RPMI7951 (cell line): ENCODE measurements around the gene TTC9C. TPM values are rescaled to one million over a fixed set of nuclear protein-coding genes. Genes with fewer than 3 reads are reported as not detected.
"Not testable (repeated sequence)": the region's sequence is repeated elsewhere in the genome, so short reads cannot be mapped to it uniquely, and the experiment has no call there.

Source experiments
- DNase-seq: peaks from one replicate; pipeline ENCODE4 v3.0.0-alpha.2; 2012; ENCODE audit warnings: low read depth
- total RNA-seq: library from RNA; depleted of rRNA; stranded (reverse); fragments of >200 nt; shearing (Covaris generic); gene quantifications from 2 replicates; pipeline ENCODE4 v1.2.3, GENCODE V29; 2014

The TTC9C gene
- total RNA-seq, 1 experiment from 2014 or later: 68.4 TPM

DNA sequence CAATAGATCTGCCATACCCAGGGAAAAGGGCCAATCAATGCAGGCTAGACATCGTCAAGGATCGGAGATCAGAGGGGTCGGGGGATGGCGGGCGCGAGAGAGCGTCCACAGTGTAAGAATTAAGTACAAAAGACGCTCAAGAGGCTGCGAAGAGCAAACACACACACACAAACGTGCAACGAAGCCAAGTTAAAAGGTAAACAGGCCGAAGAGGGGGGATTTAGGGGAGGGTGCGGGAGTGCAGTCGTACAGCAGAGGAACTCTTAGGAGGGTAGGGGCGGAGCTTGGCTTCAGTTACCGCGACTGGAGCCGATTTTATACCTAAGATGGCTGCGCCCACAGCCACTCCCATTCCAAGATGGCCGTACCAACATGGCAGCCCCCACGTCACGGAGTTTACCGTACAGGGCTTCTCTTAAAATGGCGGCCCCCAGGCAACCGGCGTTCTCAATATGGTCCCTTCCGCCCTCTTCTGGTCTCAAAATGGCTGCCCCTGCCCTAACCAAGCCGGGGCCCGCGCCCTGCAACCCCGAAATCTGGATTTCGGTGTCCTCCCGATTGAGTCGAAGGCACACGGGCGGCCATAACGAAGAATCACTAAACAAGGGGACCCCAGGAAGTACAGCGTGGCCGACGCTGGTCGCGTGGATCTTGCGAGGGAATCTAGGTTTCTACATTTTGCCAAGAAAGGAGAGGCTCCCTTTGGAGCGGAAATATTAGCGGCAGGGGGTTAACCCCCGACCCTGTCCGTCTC is 18.9 kb upstream of the TTC9C start:
- peak; percentile 96 for DNase-seq

DNA sequence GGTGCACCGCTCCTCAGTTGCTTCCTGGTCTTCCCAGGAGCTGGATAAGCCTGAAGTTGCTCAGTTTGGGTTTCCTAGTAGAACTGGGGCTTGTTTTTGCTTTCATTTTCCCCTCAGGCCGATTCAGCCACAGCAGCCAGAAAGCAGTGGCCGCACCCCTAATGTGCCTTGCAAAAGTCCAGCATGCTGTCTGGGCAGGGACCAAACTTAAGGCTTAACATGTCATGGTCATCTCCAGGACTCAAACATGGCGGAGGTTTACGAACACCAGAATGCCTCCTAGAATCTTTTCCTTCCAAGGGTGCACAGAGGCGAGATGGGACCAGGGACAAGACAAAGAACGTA is 18.3 kb upstream of the TTC9C start:
- peak; percentile 54 for DNase-seq

GRCh38 chr11:62712276-62712812 is 15.9 kb upstream of the TTC9C start:
- no peak for DNase-seq

- no peak for DNase-seq
These were observed 15.4 kb upstream of the TTC9C start for GRCh38 chr11:62712861-62713260.

GRCh38 chr11:62713343-62713742 is 14.9 kb upstream of the TTC9C start:
- no peak for DNase-seq

DNA sequence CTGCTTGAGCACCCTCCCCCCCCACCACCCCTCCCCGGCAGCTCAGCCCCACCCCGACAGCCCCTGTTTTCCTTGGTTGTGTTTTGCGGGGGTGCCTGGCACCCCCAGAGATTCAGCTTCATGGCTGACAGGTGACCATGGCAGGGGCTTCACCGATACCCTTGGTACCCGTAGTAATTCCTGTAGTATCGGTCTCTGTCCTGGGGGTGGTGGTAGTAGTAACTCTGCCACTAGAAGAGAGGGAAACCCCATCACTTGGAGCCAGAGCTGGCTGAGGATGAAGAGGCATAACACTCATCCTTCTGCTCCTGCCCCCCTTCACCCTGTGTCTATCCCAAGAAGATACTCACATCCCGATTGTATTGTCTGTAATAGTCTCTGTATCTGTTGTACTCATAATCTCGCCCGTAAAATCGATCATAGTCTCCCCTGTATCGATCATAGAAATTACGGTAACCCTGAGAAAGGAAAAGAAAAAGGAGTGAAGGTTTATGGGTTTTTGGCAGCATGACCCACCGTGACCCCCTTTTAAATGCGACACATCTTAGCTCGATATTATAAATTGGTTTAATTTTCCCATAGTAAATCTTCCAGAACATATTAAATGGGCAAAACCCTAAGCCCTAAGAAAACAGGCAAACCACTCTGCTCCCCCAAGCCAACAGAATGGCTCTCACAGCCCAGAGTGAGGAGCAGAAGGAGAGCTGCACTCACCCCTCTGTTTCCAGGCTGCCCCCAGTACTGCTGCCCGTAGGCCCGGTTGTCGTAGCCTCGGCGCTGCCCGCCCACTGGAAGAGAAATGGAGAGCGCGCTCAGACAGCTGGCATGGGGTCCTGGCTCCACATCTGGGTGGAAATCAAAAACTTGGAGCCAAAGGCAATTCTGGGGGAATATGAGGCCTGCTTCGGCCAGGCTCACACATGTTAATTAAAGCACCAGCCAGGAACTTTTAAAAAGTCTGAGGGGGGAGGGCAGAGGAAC is 12.8 kb upstream of the TTC9C start:
- no peak for DNase-seq

GRCh38 chr11:62716206-62716605 is 12.1 kb upstream of the TTC9C start:
- DNase-seq: no peak

GRCh38 chr11:62716816-62717215 is 11.5 kb upstream of the TTC9C start:
- no peak for DNase-seq

DNA sequence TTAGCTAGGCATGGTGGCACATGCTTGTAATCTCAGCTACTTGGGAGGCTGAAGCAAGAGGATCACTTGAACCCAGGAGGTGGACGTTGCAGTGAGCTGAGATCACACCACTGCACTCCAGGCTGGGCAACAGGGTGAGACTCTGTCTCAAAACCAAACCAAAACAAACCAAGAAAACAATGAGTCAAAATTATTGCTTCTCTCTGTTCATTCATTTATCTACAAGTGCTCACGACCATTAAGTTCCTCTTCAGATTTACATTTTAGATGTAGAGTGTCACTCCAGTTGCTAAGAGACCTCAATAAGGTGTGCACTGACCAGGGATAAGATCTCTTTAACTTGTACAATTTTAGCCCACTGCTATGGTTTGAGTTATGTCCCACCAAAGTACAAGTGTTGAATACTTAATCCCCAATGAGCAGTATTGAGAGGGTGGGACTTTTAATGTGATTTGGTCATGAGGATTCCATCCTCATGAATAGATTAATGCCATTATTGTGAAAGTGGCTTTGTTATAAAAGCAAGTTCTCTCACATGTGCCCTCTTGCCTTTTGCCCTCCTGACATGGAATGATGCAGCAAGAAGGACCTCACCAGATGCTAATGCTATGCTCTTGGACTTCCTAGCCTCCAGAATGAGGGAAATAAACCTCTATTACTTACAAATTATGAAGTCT is 8.8 kb upstream of the TTC9C start:
- no peak for DNase-seq

GRCh38 chr11:62721994-62722393 is 6.3 kb upstream of the TTC9C start:
- DNase-seq: peak; percentile 21

DNA sequence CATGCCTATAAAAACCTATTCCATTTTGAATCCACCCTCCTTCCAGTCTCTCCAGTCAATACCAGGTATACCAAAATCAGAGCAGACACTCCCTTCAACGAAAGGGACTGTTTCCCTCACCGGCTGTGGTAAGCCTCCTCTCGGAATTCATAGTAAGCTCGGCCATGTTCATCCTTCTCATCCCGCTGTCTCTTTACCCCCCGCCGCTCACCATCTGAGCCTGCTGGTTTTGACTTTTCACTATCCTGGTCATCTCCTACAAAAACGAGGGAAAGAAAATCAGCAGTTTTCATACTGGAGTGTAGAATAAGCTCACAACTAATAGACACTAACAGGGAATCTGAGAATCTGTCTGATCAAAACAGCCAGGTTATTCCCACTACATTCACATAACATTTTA is 4.1 kb upstream of the TTC9C start:
- DNase-seq: no peak

GRCh38 chr11:62725646-62726045 is 2.6 kb upstream of the TTC9C start:
- no peak for DNase-seq

DNA sequence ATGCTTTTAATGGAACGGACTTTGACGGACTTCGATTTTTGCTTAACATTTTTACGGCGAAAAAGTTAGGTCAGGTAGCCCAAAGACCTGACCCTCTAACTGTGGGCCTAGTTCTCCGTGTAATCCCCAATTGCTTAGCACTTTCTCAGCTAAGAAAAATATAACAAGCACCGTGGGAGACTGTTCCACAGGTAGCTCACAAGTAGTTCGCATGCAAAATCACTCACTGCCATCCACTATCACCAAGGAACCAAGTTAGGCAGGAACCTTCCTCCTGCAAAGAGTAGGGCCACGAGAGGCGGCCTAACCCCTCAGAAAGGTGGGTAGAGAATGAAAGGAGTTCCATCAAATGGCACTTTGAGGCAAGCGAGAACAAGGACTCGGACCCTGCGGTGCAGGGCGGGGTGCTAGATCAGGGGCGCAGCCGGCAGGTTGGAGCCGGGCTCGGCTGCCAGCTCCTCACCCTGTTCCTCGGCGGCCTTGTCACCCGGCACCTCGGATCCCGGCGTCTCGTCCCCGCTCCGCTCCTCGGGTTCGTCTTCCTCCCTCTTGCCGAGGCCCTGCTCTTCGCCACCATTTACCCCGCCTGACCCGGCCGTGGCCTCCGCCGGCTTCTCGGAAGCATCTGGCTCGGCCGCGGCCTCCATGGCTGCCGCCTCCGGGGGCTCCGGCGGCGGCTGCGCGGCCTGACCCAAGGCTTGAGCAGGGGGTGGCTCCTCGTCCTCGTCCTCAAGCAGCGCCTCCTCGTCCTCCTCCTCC is 2.0 kb upstream of the TTC9C start:
- DNase-seq: no peak

DNA sequence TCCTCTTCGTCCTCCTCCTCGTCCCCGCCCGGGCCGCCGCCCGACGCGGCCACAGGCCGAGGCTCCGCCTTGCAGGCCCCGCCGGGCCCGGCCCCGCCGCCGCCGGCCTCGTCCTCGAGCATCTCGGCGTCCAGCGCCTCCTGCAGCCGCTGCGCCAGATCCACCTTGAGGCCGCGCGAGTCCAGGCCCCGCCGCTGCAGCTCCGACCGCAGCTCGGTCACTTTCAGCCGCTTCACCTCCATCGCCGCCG is 1.4 kb upstream of the TTC9C start:
- DNase-seq: no peak

- DNase-seq: peak; percentile 98
These were observed 968 bp upstream of the TTC9C start, which contains the start of gene HNRNPUL2 for GRCh38 chr11:62727165-62727871. TSS of gene HNRNPUL2 (minus strand) at chr11:62727457. CDS start at chr11:62727156, 301 bp downstream.

- DNase-seq: peak; percentile 98
These were observed 465 bp upstream of the TTC9C start for GRCh38 chr11:62727872-62728170.

GRCh38 chr11:62730076-62730475 is 1.8 kb downstream of the TTC9C start:
- not testable (repeated sequence) for DNase-seq

DNA sequence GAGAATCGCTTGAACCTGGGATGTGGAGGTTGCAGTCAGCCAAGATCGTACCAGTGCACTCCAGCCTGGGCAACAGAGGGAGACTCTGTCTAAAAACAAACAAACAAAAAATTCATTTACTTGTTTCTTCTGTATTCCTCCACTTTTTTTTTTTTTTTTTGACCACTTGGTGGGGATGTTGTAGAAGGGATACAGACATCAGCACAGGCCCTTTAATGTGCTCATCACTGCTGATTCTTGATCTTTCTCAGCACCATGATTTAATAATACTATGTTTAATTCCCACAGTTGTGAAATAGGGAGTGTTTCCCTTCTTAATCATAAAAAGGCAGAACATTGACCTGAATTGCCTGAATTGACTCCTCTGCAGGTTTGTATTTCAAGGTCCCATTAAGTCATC is 4.5 kb downstream of the TTC9C start:
- peak; percentile 47 for DNase-seq

- DNase-seq: no peak
These were observed 8.9 kb downstream of the TTC9C start for GRCh38 chr11:62737196-62737595.

DNA sequence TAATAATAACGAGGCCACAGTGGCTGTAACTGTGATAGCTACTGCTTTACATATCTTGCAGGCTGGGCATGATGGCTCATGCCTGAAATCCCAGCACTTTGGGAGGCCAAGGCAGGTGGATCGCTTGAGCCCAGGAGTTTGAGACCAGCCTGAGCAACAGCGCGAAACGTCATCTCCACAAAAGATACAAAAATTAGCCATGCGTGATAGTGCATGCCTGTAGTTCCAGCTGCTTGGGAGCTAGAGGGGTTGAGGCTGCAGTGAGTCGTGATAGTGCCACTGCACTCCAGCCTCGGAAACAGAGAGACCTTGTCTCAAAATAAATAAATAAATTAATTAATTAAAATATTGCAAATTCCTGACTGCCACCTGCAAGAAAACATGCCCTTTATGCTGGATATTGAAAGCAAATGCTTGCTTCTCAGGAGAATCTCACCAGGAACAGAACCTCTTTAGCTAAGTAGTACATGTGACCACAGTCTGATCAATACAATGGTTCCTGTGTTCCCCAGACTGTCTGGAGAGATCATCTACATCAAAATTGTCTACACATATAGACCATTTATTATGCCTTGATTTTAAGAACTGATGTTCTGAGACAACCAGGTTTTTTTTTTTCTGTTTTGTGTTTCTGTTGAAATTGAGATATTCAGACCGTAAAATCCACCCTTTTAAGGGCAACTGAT is 19.3 kb downstream of the TTC9C start:
- no peak for DNase-seq
